ENCODE results near the gene ATP8A1.
"Not testable (repeated sequence)": the region's sequence is repeated elsewhere in the genome, so short reads cannot be mapped to it uniquely, and the experiment has no call there.

ATP8A1 gene

DNA sequence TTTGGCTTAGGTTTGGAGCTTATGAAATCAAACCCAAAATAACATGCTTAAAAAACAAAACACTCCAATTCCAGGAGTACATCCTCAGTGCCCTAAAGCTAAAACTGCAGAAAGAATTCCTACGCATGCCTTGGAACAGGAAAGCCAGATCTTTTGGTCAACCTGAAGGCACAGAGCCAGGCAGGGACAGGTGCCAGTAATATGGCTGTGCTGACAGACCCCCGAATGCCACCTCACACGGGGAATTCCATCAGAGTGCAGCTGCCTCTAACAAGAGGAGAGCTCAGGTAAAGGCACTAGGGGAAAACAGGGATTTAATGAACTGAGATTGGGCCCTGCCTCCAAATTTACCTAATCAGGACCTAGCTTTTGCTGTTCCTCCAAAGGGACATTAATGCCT, 182.5 kb downstream of the ATP8A1 start:
- no peaks in the 10 kb centered on the region for H3K9me3 ChIP-seq (ENCODE audit: severe bottlenecking)
- no peak for DNase-seq (ENCODE audit: low spot score)
- H3K4me3 ChIP-seq (ENCODE audit: severe bottlenecking), result no peak overlapping the region
- TF ChIP-seq, protein P1, sequence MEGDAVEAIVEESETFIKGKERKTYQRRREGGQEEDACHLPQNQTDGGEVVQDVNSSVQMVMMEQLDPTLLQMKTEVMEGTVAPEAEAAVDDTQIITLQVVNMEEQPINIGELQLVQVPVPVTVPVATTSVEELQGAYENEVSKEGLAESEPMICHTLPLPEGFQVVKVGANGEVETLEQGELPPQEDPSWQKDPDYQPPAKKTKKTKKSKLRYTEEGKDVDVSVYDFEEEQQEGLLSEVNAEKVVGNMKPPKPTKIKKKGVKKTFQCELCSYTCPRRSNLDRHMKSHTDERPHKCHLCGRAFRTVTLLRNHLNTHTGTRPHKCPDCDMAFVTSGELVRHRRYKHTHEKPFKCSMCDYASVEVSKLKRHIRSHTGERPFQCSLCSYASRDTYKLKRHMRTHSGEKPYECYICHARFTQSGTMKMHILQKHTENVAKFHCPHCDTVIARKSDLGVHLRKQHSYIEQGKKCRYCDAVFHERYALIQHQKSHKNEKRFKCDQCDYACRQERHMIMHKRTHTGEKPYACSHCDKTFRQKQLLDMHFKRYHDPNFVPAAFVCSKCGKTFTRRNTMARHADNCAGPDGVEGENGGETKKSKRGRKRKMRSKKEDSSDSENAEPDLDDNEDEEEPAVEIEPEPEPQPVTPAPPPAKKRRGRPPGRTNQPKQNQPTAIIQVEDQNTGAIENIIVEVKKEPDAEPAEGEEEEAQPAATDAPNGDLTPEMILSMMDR (IDR thresholded peaks at IDR 0.05; ENCODE audit: poor library complexity, severe bottlenecking), result no peak
- no peaks in the 10 kb centered on the region for H3K27me3 ChIP-seq (ENCODE audit: insufficient read depth, poor library complexity, severe bottlenecking)
- no peak for ATAC-seq (ENCODE audit: low read depth)
- H3K4me1 ChIP-seq (ENCODE audit: insufficient read depth, poor library complexity, severe bottlenecking), result no peaks in the 10 kb centered on the region
- no peaks in the 10 kb centered on the region for H3K36me3 ChIP-seq (ENCODE audit: low read depth)
- no peak overlapping the region for H3K27ac ChIP-seq (ENCODE audit: poor library complexity, severe bottlenecking)

DNA sequence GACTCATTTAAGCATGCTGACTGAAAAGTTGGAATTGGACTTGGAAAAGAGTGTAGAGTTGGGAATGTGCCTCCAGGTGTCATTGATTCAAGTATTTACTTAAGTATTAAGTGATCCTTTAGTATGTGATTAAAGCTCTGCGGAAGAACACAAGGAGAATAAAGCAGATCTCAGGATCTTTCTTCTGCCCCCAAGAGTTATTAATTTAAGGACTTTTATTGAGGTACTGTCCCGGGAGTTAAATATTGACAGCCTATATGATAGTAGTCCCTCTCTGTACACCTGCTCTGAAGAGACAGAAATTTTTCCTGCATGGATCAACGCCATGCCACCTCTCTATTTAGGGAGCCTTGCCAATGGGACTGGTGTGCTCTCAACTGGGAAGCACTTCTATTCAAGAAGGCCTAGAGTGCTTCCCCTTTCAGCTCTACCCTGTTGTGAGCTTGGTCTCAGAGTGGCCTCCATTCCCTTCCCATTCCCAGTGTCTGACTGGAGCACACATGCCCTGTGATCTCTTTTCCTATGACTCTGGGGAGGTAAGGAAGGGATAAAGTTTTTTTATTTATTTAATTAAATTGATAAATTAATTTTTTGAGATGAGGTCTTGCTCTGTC, 183.7 kb downstream of the ATP8A1 start:
- TF ChIP-seq, protein P1 (IDR thresholded peaks at IDR 0.05; ENCODE audit: poor library complexity, severe bottlenecking), result no peak
- DNase-seq (ENCODE audit: low spot score) (no peak), ATAC-seq (ENCODE audit: low read depth) (no peak)
- Histone ChIP-seq H3K36me3 (ENCODE audit: low read depth) (no peaks in the 10 kb centered on the region), H3K9me3 (ENCODE audit: severe bottlenecking) (no peaks in the 10 kb centered on the region), H3K27ac (ENCODE audit: poor library complexity, severe bottlenecking) (no peak overlapping the region), H3K4me3 (ENCODE audit: severe bottlenecking) (no peak overlapping the region), H3K4me1 (ENCODE audit: insufficient read depth, poor library complexity, severe bottlenecking) (no peaks in the 10 kb centered on the region), H3K27me3 (ENCODE audit: insufficient read depth, poor library complexity, severe bottlenecking) (no peaks in the 10 kb centered on the region)

DNA sequence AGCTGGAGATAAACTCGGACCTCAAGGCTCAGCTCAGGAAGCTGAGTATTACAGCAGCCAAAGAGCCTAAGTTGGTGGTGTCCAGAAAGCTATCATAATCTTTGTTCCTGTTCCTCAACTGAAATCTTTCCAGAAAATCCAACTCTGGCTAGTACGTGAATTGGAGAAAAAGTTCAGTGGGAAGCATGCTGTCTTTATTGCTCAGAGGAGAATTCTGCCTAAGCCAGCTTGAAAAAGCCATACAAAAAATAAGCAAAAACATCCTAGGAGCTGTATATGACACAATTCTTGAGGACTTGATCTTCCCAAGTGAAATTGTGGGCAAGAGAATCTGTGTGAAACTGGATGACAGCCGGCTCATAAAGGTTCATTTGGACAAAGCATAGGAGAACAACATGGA, 185.0 kb downstream of the ATP8A1 start:
- Histone ChIP-seq H3K36me3 (ENCODE audit: low read depth) (no peaks in the 10 kb centered on the region), H3K4me3 (ENCODE audit: severe bottlenecking) (no peak overlapping the region), H3K27me3 (ENCODE audit: insufficient read depth, poor library complexity, severe bottlenecking) (no peaks in the 10 kb centered on the region), H3K9me3 (ENCODE audit: severe bottlenecking) (no peaks in the 10 kb centered on the region), H3K27ac (ENCODE audit: poor library complexity, severe bottlenecking) (no peak overlapping the region), H3K4me1 (ENCODE audit: insufficient read depth, poor library complexity, severe bottlenecking) (no peaks in the 10 kb centered on the region)
- no peak for DNase-seq (ENCODE audit: low spot score)
- TF ChIP-seq, protein P1 (IDR thresholded peaks at IDR 0.05; ENCODE audit: poor library complexity, severe bottlenecking), result no peak
- no peak for ATAC-seq (ENCODE audit: low read depth)

DNA sequence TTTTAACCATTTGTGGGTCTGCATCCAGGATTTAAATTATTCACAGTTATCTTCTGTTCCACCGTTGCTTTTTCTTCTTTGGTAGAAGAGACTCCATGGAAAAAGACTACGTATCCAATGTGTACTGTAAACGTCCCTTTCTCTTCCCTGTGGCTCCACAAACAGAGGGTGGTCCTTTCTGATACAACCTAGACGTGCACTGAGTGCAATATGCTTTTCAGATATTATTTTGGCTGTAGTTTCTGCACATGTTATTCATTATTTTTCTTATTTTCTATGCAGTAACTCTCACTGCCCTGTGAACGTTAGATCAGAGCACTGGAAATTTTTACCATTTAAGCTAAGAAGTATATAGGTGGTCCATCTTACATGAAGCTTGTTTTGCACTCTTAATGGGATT, 186.9 kb downstream of the ATP8A1 start:
- ATAC-seq (ENCODE audit: low read depth) (no peak), DNase-seq (ENCODE audit: low spot score) (no peak)
- H3K27ac ChIP-seq (ENCODE audit: poor library complexity, severe bottlenecking), result no peak overlapping the region
- no peaks in the 10 kb centered on the region for H3K9me3 ChIP-seq (ENCODE audit: severe bottlenecking)
- no peaks in the 10 kb centered on the region for H3K36me3 ChIP-seq (ENCODE audit: low read depth)
- H3K4me1 ChIP-seq (ENCODE audit: insufficient read depth, poor library complexity, severe bottlenecking), result no peaks in the 10 kb centered on the region
- TF ChIP-seq, protein P1 (IDR thresholded peaks at IDR 0.05; ENCODE audit: poor library complexity, severe bottlenecking), result no peak
- H3K4me3 ChIP-seq (ENCODE audit: severe bottlenecking), result no peak overlapping the region
- H3K27me3 ChIP-seq (ENCODE audit: insufficient read depth, poor library complexity, severe bottlenecking), result no peaks in the 10 kb centered on the region

DNA sequence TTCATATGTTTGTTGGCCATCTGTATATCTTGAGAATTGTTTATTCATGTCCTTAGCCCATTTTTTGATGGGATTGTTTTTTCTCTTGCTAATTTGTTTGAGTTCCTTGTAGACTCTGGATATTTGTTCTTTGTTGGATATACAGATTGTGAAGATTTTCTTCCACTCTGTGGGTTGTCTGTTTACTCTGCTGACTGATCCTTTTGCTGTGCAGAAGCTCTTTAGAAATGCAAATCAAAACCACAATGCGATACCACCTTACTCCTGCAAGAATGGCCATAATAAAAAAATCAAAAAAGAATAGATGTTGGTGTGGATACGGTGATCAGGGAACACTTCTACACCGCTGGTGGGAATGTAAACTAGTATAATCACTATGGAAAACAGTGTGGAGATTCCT, 189.1 kb downstream of the ATP8A1 start:
- not testable (repeated sequence) for DNase-seq (ENCODE audit: low spot score); H3K4me3 ChIP-seq (ENCODE audit: severe bottlenecking); H3K4me1 ChIP-seq (ENCODE audit: insufficient read depth, poor library complexity, severe bottlenecking); H3K36me3 ChIP-seq (ENCODE audit: low read depth); H3K27me3 ChIP-seq (ENCODE audit: insufficient read depth, poor library complexity, severe bottlenecking); ATAC-seq (ENCODE audit: low read depth); H3K27ac ChIP-seq (ENCODE audit: poor library complexity, severe bottlenecking); H3K9me3 ChIP-seq (ENCODE audit: severe bottlenecking)
